ENCODE results near the gene ADISSP. TPM values are rescaled to one million over a fixed set of nuclear protein-coding genes. Genes with fewer than 3 reads are reported as not detected.
A peak's percentile ranks its signal among the peaks of the same experiment; 100 is the strongest.

ADISSP gene
- total and polyA plus RNA-seq, 2 of the 13 experiments (the other 11 are each of a cell fraction or from before 2014, with no cell fraction given), result 38.3 to 90.6 TPM

- TF ChIP-seq, protein P1, sequence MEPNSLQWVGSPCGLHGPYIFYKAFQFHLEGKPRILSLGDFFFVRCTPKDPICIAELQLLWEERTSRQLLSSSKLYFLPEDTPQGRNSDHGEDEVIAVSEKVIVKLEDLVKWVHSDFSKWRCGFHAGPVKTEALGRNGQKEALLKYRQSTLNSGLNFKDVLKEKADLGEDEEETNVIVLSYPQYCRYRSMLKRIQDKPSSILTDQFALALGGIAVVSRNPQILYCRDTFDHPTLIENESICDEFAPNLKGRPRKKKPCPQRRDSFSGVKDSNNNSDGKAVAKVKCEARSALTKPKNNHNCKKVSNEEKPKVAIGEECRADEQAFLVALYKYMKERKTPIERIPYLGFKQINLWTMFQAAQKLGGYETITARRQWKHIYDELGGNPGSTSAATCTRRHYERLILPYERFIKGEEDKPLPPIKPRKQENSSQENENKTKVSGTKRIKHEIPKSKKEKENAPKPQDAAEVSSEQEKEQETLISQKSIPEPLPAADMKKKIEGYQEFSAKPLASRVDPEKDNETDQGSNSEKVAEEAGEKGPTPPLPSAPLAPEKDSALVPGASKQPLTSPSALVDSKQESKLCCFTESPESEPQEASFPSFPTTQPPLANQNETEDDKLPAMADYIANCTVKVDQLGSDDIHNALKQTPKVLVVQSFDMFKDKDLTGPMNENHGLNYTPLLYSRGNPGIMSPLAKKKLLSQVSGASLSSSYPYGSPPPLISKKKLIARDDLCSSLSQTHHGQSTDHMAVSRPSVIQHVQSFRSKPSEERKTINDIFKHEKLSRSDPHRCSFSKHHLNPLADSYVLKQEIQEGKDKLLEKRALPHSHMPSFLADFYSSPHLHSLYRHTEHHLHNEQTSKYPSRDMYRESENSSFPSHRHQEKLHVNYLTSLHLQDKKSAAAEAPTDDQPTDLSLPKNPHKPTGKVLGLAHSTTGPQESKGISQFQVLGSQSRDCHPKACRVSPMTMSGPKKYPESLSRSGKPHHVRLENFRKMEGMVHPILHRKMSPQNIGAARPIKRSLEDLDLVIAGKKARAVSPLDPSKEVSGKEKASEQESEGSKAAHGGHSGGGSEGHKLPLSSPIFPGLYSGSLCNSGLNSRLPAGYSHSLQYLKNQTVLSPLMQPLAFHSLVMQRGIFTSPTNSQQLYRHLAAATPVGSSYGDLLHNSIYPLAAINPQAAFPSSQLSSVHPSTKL (CRISPR knock-in tag; IDR thresholded peaks at IDR 0.05), result peak; percentile 40; the same call in 1 of the 2 replicates
- TF ChIP-seq MTF2 (CRISPR knock-in tag; IDR thresholded peaks at IDR 0.05; ENCODE audit: borderline replicate concordance) (no peak), SP5 (CRISPR knock-in tag; IDR thresholded peaks at IDR 0.05; ENCODE audit: borderline replicate concordance, low read depth) (peak; percentile 69), IRF1 (CRISPR knock-in tag; IDR thresholded peaks at IDR 0.05; ENCODE audit: low read depth) (no peak), ZNF839 (CRISPR knock-in tag; IDR thresholded peaks at IDR 0.05; ENCODE audit: borderline replicate concordance) (no peak), NR2F1 (CRISPR knock-in tag; IDR thresholded peaks at IDR 0.05) (no peak), HDAC1 (CRISPR knock-in tag; IDR thresholded peaks at IDR 0.05) (peak; percentile 43; the same call in 1 of the 2 replicates), HMGA1 (CRISPR knock-in tag; conservative IDR thresholded peaks at IDR 0.05) (no peak), AFF4 (CRISPR knock-in tag; IDR thresholded peaks at IDR 0.05) (no peak), NONO (IDR thresholded peaks at IDR 0.05) (no peak), NONO (CRISPR knock-in tag; conservative IDR thresholded peaks at IDR 0.05) (peak; percentile 73; the same call in 1 of the 2 replicates), NFATC3 (CRISPR knock-in tag; IDR thresholded peaks at IDR 0.05) (no peak), BRD4 (CRISPR knock-in tag; IDR thresholded peaks at IDR 0.05) (no peak; the same call in 1 of the 2 replicates), SP4 (CRISPR knock-in tag; IDR thresholded peaks at IDR 0.05) (peak; percentile 72; the same call in 1 of the 2 replicates), SP2 (CRISPR knock-in tag; IDR thresholded peaks at IDR 0.05) (no peak), NFKBIZ (CRISPR knock-in tag; IDR thresholded peaks at IDR 0.05) (no peak), PCBP1 (IDR thresholded peaks at IDR 0.05; ENCODE audit: borderline replicate concordance, low read depth, low read length) (no peak), ZBTB26 (CRISPR knock-in tag; IDR thresholded peaks at IDR 0.05; ENCODE audit: borderline replicate concordance) (no peak), SP140L (CRISPR knock-in tag; IDR thresholded peaks at IDR 0.05; ENCODE audit: borderline replicate concordance) (no peak)
- TF ChIP-seq, protein P2, sequence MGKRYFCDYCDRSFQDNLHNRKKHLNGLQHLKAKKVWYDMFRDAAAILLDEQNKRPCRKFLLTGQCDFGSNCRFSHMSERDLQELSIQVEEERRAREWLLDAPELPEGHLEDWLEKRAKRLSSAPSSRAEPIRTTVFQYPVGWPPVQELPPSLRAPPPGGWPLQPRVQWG (CRISPR knock-in tag; IDR thresholded peaks at IDR 0.05; ENCODE audit: borderline replicate concordance, low read depth), result no peak
Measured at GRCh38 chr20:3786665-3787323, 19.2 kb upstream of the ADISSP start, which contains the start of gene CENPB (continued).

All from HepG2 (cell line).